DMS114 treated with DMSO at 0.1 percent for 48 hours (cell line): ENCODE data around the gene USH2A.

Experiments
- DNase-seq: peaks from one replicate; lab custom pipeline; 2025; ENCODE audit not compliant: unreplicated experiment; lab: John Stamatoyannopoulos, UW

USH2A gene

GRCh38 chr1:215878128-215878527 lies 545.1 kb downstream of the USH2A start:
- no peak for DNase-seq

GRCh38 chr1:215877452-215877951 lies 545.7 kb downstream of the USH2A start:
- DNase-seq: no peak

GRCh38 chr1:215875712-215876111 lies 547.5 kb downstream of the USH2A start:
- DNase-seq: no peak

GRCh38 chr1:215875236-215875635 lies 548.0 kb downstream of the USH2A start:
- DNase-seq: no peak

- DNase-seq: no peak
Measured at GRCh38 chr1:215872658-215873057, 550.6 kb downstream of the USH2A start.

GRCh38 chr1:215868500-215868899 lies 554.7 kb downstream of the USH2A start:
- DNase-seq: no peak

GRCh38 chr1:215865060-215865459 lies 558.2 kb downstream of the USH2A start:
- DNase-seq: no peak

- no peak for DNase-seq
Measured at GRCh38 chr1:215863796-215864195, 559.5 kb downstream of the USH2A start.

- DNase-seq: no peak
Measured at GRCh38 chr1:215860833-215861232, 562.4 kb downstream of the USH2A start.

- no peak for DNase-seq
Measured at GRCh38 chr1:215857317-215857716, 565.9 kb downstream of the USH2A start.

GRCh38 chr1:215845234-215845891 lies 577.9 kb downstream of the USH2A start:
- no peak for DNase-seq

- DNase-seq: no peak
Measured at GRCh38 chr1:215844777-215845176, 578.5 kb downstream of the USH2A start.

GRCh38 chr1:215844266-215844665 lies 579.0 kb downstream of the USH2A start:
- DNase-seq: no peak

GRCh38 chr1:215842905-215843304 lies 580.3 kb downstream of the USH2A start:
- no peak for DNase-seq

- DNase-seq: no peak
Measured at GRCh38 chr1:215835951-215836350, 587.3 kb downstream of the USH2A start.

- DNase-seq: no peak
Measured at GRCh38 chr1:215833941-215834729, 589.1 kb downstream of the USH2A start.

- no peak for DNase-seq
Measured at GRCh38 chr1:215830226-215830810, 592.9 kb downstream of the USH2A start.

- no peak for DNase-seq
Measured at GRCh38 chr1:215825056-215825455, 598.2 kb downstream of the USH2A start.

GRCh38 chr1:215824245-215824644 lies 599.0 kb downstream of the USH2A start:
- DNase-seq: no peak

GRCh38 chr1:215819114-215819513 lies 604.1 kb downstream of the USH2A start:
- no peak for DNase-seq

- DNase-seq: no peak
Measured at GRCh38 chr1:215807911-215808436, 615.3 kb downstream of the USH2A start.

GRCh38 chr1:215807218-215807617 lies 616.0 kb downstream of the USH2A start:
- no peak for DNase-seq
